OCI-LY1 (cell line): ENCODE data around the gene TOMM20.

Experiments used
- H2AFZ ChIP-seq: fragments of 200-600 bp; sonication (generic), shearing (Covaris generic); 2 replicates; pipeline ENCODE4 v1.6.0; 2014; ENCODE audit warnings: antibody characterized with exemption, mild to moderate bottlenecking, low read length
- H3F3A ChIP-seq: fragments of 200-600 bp; sonication (generic), shearing (Covaris generic); 2 replicates; pipeline ENCODE4 v1.6.0; 2014; ENCODE audit warnings: mild to moderate bottlenecking, antibody characterized with exemption, low read length, moderate library complexity; ENCODE audit not compliant: insufficient read depth
- H3K27ac ChIP-seq: fragments of 200-600 bp; sonication (generic); 2 replicates; pipeline ENCODE4 v1.5.1; 2014; ENCODE audit warnings: low read length, mixed run types, mild to moderate bottlenecking, low read depth; ENCODE audit not compliant: poor library complexity, severe bottlenecking
- H3K27me3 ChIP-seq: fragments of 200-600 bp; sonication (generic); 2 replicates; pipeline ENCODE4 v1.6.0; 2014; ENCODE audit warnings: antibody characterized with exemption, mild to moderate bottlenecking, low read length, moderate library complexity; ENCODE audit not compliant: insufficient read depth
- H3K36me3 ChIP-seq: fragments of 200-600 bp; sonication (generic); 2 replicates; pipeline ENCODE4 v1.6.1; 2014; ENCODE audit warnings: mild to moderate bottlenecking, antibody characterized with exemption, low read length, moderate library complexity, mixed read lengths; ENCODE audit not compliant: insufficient read depth
- H3K4me1 ChIP-seq: fragments of 200-600 bp; sonication (generic); 2 replicates; pipeline ENCODE4 v1.5.1; 2014; ENCODE audit warnings: mild to moderate bottlenecking, low read length, moderate library complexity; ENCODE audit not compliant: insufficient read depth, severe bottlenecking
- H3K4me2 ChIP-seq: fragments of 200-600 bp; sonication (generic), shearing (Covaris generic); 2 replicates; pipeline ENCODE4 v1.6.1; 2014; ENCODE audit warnings: low read length
- H3K4me3 ChIP-seq: fragments of 200-600 bp; sonication (generic); 2 replicates; pipeline ENCODE4 v1.5.1; 2014; ENCODE audit warnings: low read length, low read depth, mild to moderate bottlenecking, mixed read lengths; ENCODE audit not compliant: poor library complexity, severe bottlenecking
- H3K79me2 ChIP-seq: fragments of 200-600 bp; shearing (Covaris generic); 2 replicates; pipeline ENCODE4 v1.6.1; 2016; ENCODE audit warnings: mixed run types, low read length, mixed read lengths; ENCODE audit not compliant: insufficient read depth
- H3K9ac ChIP-seq: fragments of 200-600 bp; sonication (generic), shearing (Covaris generic); 2 replicates; pipeline ENCODE4 v1.6.1; 2014; ENCODE audit warnings: mild to moderate bottlenecking, low read length, mixed read lengths
- H3K9me2 ChIP-seq: fragments of 200-600 bp; sonication (generic), shearing (Covaris generic); 2 replicates; pipeline ENCODE4 v1.6.1; 2014; ENCODE audit warnings: low read depth, mild to moderate bottlenecking, low read length, mixed read lengths
- H3K9me3 ChIP-seq: fragments of 200-600 bp; shearing (Covaris generic); 2 replicates; pipeline ENCODE4 v1.6.1; 2014; ENCODE audit warnings: low read length, mixed read lengths
- H4K20me1 ChIP-seq: fragments of 200-600 bp; sonication (generic), shearing (Covaris generic); 2 replicates; pipeline ENCODE4 v1.6.0; 2016; ENCODE audit warnings: mild to moderate bottlenecking, low read length; ENCODE audit not compliant: insufficient read depth
- CTCF ChIP-seq: fragments of 200-600 bp; sonication (generic), shearing (Covaris generic); IDR thresholded peaks from 2 replicates; pipeline ENCODE4 v1.5.1; 2017; ENCODE audit warnings: mild to moderate bottlenecking, antibody characterized with exemption, low read length, moderate library complexity, mixed read lengths
- EZH2 ChIP-seq: fragments of 200-600 bp; sonication (generic), shearing (Covaris generic); IDR thresholded peaks from 2 replicates; pipeline ENCODE4 v1.8.0; 2017; ENCODE audit warnings: borderline replicate concordance, mixed run types, mild to moderate bottlenecking, antibody characterized with exemption, low read length, moderate library complexity, mixed read lengths

TOMM20 gene

GRCh38 chr1:235106457-235106856, 22.2 kb downstream of the TOMM20 start:
- no peaks in the 10 kb centered on the region for H4K20me1 ChIP-seq
- peaks cover 45% of the 10 kb centered on the region for H3K36me3 ChIP-seq
- no peak for TF ChIP-seq CTCF
- no peak for TF ChIP-seq EZH2
- no peaks in the 10 kb centered on the region for H3K79me2 ChIP-seq
- H3K27ac ChIP-seq = no peak overlapping the region
- no peak overlapping the region for H3K4me3 ChIP-seq
- no peaks in the 10 kb centered on the region for H3K27me3 ChIP-seq
- H3K4me2 ChIP-seq = no peak overlapping the region
- peaks cover 21% of the 10 kb centered on the region for H3K4me1 ChIP-seq
- H3K9me3 ChIP-seq = no peaks in the 10 kb centered on the region
- 0 out of 2 replicates have a peak, but pooled peaks cover 8% of the 10 kb centered on the region for H3F3A ChIP-seq
- H3K9ac ChIP-seq = no peak overlapping the region
- no peak overlapping the region for H2AFZ ChIP-seq
- no peaks in the 10 kb centered on the region for H3K9me2 ChIP-seq

- TF ChIP-seq EZH2 (no peak), CTCF (no peak)
- no peaks in the 10 kb centered on the region for H3K9me2 ChIP-seq
- H3K27ac ChIP-seq = peak overlapping the region; percentile 81
- peak overlapping the region; percentile 56 for H3K4me3 ChIP-seq
- peaks cover 34% of the 10 kb centered on the region for H3K36me3 ChIP-seq
- H3K27me3 ChIP-seq = no peaks in the 10 kb centered on the region
- peaks cover 21% of the 10 kb centered on the region for H3K4me1 ChIP-seq
- H2AFZ ChIP-seq = no peak overlapping the region
- peak overlapping the region; percentile 28; the same call in 1 of the 2 replicates for H3K9ac ChIP-seq
- H4K20me1 ChIP-seq = no peaks in the 10 kb centered on the region
- no peaks in the 10 kb centered on the region for H3K9me3 ChIP-seq
- no peaks in the 10 kb centered on the region for H3K79me2 ChIP-seq
- H3F3A ChIP-seq = 0 out of 2 replicates have a peak, but pooled peaks cover 4% of the 10 kb centered on the region
- H3K4me2 ChIP-seq = peak overlapping the region; percentile 79
Measured at GRCh38 chr1:235105051-235106043, 23.3 kb downstream of the TOMM20 start.

GRCh38 chr1:235102993-235103411, 25.6 kb downstream of the TOMM20 start:
- no peak overlapping the region for H3K4me3 ChIP-seq
- TF ChIP-seq EZH2 (no peak), CTCF (no peak)
- H3K9ac ChIP-seq = no peak overlapping the region
- no peaks in the 10 kb centered on the region for H3F3A ChIP-seq
- H3K4me1 ChIP-seq = peaks cover 29% of the 10 kb centered on the region
- H2AFZ ChIP-seq = no peak overlapping the region
- H4K20me1 ChIP-seq = no peaks in the 10 kb centered on the region
- H3K9me2 ChIP-seq = no peaks in the 10 kb centered on the region
- no peak overlapping the region for H3K4me2 ChIP-seq
- H3K9me3 ChIP-seq = no peaks in the 10 kb centered on the region
- peaks cover 10% of the 10 kb centered on the region; the same call in 1 of the 2 replicates for H3K36me3 ChIP-seq
- H3K79me2 ChIP-seq = no peaks in the 10 kb centered on the region
- no peaks in the 10 kb centered on the region for H3K27me3 ChIP-seq
- no peak overlapping the region for H3K27ac ChIP-seq
